GM18526 (cell line): ENCODE data around the gene USP12.

Experiments used
- POLR2A ChIP-seq: IDR thresholded peaks from 3 replicates; pipeline ENCODE4 v1.6.1; 2011; ENCODE audit not compliant: insufficient read length; ENCODE audit errors: extremely low read depth

USP12 gene

GRCh38 chr13:27037571-27037970 is 134.0 kb downstream of the USP12 start:
- TF ChIP-seq POLR2A = no peak

- no peak for TF ChIP-seq POLR2A
These were observed 134.4 kb downstream of the USP12 start for GRCh38 chr13:27037171-27037570.

DNA sequence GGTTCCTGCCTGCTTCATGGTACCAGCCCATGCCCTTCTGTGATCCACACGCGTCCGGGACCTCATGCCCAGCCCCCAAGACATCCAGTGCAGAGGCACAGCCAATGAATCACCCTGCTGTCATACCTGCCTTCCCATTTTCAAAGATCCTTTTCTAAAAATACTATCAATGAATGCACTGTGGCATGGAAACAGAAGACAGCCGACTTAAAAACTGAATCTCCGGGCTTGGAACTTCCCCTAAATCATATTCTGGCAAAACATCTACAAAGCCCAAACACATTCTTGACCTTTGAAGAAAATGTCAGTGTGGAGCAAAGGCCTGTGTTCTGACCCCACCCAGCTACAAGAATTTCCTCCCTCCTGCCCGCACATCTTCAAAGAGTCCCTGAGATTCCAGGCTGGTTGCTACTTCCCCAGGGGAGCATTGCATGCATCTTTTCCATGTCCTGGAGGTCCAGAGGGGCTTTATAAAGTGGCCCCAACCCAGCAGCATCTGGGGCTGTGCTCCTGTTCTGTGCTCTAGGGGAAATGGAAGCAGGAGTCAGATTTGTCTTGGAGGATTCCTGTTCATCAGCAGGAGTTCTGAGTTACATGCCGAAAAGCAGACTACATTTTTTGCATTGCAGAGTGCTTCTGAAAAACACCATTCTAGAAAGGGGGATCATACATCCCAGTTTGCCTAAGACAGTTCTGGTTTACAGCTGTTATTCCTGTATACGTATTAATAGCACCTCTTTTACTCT is 135.2 kb downstream of the USP12 start:
- TF ChIP-seq POLR2A = no peak

- TF ChIP-seq POLR2A = no peak
These were observed 135.7 kb downstream of the USP12 start for GRCh38 chr13:27035892-27036235.

DNA sequence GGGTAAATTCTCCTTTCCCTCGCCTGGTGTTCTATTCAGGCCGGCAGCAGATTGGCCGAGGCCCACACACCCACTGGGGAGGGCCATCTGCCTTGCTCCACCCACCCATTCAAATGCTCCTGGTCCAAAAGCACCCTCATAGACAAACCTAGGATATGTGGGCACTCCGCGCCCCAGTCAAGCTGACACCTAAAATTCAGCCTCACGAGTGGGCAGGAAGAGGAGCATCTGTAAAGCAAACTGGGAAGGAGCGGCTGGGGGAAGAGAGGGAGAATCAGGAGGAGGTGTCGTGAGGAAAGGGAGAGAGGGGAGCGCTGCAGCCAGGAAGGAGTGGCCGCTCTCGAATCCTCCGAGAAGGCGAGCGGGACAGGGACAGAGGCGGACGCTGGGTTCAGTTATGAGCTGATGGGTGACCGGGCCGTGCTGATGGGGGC is 136.9 kb downstream of the USP12 start:
- TF ChIP-seq POLR2A = no peak

DNA sequence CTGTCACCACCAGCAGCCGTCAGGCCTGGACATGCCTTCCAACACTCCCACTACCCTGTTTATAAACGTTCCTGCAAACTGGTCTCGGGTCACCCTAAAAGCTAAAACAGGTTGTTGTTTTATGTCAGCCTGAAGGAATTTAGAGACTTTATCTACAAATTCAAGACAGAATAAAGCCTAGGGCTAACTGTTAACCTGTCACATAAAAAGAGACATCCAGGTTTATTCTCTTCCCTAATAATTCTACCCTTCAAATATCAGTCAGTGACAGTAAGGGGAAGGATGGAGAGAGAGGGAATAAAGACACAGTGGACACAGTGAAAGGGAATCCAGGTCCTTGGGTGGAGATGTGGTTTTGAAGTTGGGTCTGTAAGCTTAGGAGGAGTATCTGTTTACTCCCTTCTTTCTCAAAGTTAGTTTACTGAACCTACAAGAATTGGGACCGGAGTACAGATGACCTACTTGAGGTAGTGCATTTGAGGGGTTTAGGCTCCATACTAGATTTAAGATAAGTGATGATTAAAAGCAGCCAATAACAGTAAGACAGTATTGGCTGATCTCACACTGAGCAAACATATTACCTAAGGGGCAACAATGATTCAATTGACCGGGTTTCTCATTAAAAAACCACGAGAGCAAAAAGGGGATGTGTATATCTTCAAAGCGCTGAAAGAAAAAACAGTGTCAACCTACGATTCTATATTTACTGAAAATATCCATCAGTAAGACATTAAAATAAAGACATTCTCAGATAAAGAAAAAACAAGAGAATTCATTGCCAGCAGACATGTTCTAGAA is 142.7 kb downstream of the USP12 start:
- no peak for TF ChIP-seq POLR2A

DNA sequence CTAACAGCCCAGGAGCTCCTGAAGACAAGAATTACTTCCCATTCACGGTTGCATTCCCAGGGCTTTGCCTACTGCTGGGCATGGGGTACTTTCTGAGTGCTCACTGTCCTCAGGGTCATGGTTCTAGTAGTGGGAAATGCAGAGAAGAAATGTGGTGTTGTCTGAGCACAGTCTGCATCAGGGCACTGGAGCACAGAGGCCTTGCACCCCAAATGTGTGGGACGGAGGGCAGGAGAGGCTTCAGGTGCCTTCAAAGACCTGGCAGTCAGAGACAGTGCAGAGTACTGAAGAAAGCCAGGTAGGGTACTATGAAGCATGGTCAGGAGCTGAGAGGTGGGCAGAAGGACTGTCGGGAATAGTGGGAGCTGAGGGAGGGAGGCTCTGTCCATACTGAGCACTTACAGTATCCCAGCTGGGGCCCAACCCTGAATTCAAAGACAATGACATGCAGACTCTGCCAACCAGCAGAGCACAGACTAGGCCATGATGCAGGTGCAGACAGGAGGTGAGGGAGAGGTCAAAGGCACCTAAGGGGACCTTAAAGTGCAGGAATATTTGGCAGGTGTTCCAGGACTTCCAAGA is 144.4 kb downstream of the USP12 start:
- TF ChIP-seq POLR2A = no peak

- no peak for TF ChIP-seq POLR2A
These were observed 145.2 kb downstream of the USP12 start for GRCh38 chr13:27026396-27026795.

GRCh38 chr13:27024776-27025492 is 146.7 kb downstream of the USP12 start:
- no peak for TF ChIP-seq POLR2A

- no peak for TF ChIP-seq POLR2A
These were observed 147.5 kb downstream of the USP12 start for GRCh38 chr13:27024074-27024461.

DNA sequence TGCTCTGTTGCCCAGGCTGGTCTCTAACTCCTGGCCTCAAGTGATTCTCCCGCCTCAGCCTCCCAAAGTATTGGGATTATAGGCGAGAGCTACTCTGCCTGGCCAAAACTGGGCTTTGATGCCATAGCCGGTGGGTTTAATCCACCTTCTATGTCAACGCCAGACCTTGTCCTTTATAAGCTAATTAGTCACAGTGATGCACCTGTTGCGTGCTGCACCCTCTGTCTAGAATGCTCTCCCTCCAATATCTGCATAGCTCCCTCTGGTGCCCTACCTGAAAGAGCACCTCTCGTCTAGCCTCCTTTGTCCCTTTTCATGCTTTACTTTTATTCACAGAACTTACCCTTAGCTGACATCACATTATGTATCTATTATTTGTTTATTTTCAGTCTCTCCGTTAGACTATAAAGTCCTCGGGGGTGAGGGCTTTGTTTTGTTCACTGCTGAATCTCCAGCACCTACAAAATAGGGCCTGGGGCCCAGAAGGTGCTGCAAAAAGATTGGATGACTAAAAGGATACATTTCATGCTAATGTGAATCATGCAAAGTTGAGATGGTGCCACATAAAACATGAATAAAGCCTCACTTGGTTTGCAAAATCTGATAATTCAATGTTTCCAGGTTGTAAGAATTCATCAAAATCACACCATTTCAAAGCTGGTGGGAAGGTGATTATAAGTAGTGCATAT is 148.1 kb downstream of the USP12 start:
- no peak for TF ChIP-seq POLR2A

DNA sequence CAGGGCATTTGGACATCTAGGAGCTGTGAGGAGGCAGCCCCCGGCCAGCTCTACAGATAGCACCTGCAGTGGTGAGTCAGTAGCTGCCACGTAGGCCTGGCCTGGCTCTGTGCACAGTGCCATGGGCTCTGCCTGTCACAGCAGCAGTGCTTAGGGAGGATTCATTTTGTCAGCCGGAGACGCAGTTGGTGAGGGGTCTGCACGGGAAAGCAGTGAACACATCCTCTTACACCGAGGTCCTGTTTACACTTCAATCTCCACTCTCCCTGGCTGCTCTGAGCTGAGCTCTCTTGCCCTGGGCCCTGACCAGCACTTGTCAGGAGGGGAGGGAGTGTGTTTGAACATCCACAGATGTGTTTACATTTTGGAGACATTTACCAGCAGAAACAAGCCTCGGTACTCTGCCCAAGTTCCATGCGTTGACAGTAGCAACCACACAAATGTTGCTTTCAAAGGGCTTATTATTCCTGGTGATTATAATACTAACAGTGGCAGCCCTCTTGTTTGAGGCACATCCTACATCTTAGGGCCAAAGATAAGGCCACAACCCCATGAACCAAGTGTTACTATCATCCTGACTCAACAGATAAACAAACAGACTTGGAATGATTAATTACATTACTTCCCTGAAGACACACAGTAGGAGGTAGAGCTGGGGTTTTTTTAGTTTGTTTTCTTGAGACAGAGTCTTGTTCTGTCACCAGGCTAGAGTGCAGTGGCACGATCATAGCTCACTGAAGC is 148.9 kb downstream of the USP12 start:
- TF ChIP-seq POLR2A = no peak

GRCh38 chr13:27020415-27020814 is 151.2 kb downstream of the USP12 start:
- TF ChIP-seq POLR2A = no peak

- TF ChIP-seq POLR2A = no peak
These were observed 152.7 kb downstream of the USP12 start for GRCh38 chr13:27018882-27019281.
